ENCODE measurements around the gene ALKBH5.

ALKBH5 gene

DNA sequence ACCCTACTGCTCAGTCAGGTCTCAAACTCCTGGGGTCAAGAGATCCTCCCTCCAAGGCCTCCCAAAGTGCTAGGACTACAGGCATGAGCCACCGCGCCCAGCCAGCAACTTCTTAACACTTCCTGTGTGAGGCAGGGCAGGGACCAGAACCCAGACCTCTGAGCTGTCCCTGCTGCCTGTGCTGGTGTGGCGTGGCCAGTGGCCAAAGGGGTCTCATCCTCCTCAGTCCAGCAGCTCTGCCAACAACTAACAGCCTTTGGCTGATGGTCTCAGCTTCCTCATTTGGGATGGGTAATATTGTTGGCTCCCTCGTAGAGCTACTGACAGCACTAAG is 40.4 kb downstream of the ALKBH5 start:
- no peak for DNase-seq (ENCODE audit: low spot score)

GRCh38 chr17:18224387-18225120 is 40.9 kb downstream of the ALKBH5 start:
- DNase-seq (ENCODE audit: low spot score): no peak

GRCh38 chr17:18225121-18225641 is 41.6 kb downstream of the ALKBH5 start, which contains the start of gene LLGL1:
TSS of gene LLGL1 (plus strand) at chr17:18225635. CDS start at chr17:18225683, 48 bp downstream.
- peak; percentile 96 for DNase-seq (ENCODE audit: low spot score)

- DNase-seq (ENCODE audit: low spot score): no peak
These were observed 42.1 kb downstream of the ALKBH5 start for GRCh38 chr17:18225642-18226283.

- no peak for DNase-seq (ENCODE audit: low spot score)
These were observed 42.8 kb downstream of the ALKBH5 start for GRCh38 chr17:18226284-18226945.

- DNase-seq (ENCODE audit: low spot score): no peak
These were observed 44.0 kb downstream of the ALKBH5 start for GRCh38 chr17:18227635-18228034.

- no peak for DNase-seq (ENCODE audit: low spot score)
These were observed 44.6 kb downstream of the ALKBH5 start for GRCh38 chr17:18228176-18228682.

- DNase-seq (ENCODE audit: low spot score): no peak
These were observed 45.6 kb downstream of the ALKBH5 start for GRCh38 chr17:18229254-18229653.

DNA sequence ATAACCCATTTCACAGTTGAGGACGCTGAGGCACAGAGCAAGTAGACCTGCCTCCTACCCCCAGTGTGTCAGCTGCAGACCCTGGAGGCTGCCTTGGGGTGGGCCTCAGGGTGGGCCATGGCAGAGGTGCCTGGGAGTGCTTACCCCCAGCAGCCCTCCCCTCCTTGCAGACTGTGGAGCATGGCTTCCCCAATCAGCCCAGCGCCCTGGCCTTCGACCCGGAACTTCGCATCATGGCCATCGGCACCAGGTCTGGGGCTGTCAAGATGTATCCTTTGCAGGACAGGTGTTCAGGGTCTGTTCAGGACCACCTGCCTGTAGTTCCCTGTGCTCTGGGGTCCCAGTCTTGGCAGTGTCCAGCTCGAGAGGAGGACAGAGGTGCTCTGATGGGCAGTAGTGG is 46.1 kb downstream of the ALKBH5 start:
- DNase-seq (ENCODE audit: low spot score): no peak

DNA sequence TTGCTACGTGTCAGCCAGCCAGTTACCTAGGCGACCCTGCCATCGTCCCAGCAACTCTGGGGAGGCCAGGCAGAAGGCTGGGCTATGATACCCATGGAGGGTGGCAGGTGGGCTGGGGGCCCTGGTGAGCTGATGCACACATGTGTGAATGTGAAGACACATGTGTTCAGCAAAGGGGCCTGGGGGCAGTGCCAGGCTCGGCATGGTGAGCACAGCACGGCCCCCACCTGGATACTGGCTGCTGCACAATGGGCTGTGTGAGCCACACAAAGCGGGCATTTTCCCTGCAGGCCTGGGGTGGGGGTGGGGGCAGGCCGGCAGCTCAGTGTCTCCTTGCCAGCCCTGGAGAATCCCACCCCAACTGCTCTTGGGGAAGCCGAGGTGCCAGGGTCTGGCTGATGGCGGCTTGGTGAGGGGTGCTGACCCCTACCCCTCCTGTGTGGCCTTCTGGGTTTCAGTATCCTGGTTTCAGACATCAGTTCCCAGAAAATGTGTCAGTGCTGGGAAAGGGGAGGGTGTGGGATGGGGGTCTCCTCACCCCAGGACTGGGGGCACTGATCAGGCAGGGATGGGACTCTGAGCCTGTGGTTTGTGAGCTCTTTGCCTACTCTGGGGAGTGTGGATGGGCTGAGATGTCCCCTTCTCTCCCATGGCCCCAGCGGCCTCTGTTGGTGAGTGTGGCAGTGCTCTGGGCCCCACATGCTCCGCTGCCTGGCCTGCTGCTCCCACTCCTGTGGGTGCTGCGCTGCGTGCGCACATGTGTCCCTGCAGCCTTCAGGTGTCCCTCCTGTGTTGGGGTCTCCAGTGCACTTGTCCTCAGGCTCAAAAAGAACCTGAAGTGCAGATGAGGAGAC is 46.9 kb downstream of the ALKBH5 start:
- DNase-seq (ENCODE audit: low spot score): no peak

DNA sequence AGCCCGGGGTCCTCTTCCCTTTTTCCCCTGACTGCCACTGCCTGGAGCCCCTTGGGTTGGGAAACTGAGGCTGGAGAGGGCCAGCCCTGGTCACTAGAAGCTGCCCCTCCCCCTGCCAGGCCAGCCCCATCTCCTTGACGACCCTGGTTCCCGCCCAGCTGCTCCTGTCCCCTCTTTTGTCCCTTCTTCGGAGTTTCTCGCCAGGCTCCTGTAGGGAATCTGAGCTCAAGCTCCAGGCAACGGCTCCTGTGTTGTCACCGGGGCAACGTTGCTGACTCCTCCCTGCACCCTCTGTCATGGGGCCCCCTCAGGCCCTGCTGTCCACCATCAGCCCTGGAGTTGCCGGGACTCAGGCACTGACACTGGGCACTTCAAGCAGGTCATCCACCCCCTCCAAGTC is 47.5 kb downstream of the ALKBH5 start:
- no peak for DNase-seq (ENCODE audit: low spot score)

DNA sequence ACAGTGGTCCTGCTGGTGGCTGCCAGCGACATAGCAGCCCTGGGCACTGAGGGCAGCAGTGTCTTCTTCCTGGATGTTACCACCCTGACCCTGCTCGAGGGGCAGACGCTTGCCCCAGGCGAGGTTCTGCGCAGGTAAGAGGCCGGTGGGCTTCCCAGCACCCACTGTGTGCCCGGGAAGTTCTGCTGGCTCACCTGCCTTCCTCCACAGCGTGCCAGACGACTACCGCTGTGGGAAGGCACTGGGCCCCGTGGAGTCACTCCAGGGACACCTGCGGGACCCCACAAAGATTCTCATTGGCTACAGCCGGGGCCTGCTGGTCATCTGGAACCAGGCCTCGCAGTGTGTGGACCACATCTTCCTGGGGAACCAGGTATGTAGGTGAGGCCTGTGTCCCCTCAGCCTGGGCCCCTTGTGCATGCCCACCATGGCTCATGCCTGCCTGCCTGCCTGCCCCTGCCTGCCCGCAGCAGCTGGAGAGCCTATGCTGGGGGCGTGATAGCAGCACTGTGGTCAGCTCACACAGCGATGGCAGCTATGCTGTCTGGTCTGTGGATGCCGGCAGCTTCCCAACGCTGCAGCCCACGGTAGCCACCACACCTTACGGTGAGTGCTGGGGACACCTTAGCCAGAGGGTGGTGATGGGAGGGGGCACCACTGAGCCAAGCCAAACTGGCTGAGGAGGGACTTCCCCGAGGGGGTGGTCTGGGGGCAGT is 50.3 kb downstream of the ALKBH5 start:
- no peak for DNase-seq (ENCODE audit: low spot score)

DNA sequence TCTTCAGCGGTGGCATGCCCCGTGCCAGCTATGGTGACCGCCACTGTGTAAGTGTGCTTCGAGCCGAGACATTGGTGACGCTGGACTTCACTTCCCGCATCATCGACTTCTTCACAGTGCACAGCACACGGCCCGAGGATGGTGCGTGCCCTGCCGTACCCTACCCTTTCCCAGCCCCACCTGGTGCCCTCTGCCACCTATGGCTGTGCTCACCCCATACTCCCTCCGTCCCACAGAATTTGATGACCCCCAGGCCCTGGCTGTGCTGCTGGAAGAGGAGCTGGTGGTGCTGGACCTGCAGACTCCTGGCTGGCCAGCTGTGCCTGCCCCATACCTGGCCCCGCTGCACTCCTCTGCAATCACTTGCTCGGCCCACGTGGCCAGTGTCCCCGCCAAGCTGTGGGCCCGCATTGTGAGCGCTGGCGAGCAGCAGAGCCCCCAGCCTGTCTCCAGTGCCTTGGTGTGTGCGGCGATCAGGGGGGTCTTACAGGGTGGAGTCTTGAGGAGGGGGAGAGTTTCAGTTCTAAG is 51.3 kb downstream of the ALKBH5 start:
- DNase-seq (ENCODE audit: low spot score): no peak

DNA sequence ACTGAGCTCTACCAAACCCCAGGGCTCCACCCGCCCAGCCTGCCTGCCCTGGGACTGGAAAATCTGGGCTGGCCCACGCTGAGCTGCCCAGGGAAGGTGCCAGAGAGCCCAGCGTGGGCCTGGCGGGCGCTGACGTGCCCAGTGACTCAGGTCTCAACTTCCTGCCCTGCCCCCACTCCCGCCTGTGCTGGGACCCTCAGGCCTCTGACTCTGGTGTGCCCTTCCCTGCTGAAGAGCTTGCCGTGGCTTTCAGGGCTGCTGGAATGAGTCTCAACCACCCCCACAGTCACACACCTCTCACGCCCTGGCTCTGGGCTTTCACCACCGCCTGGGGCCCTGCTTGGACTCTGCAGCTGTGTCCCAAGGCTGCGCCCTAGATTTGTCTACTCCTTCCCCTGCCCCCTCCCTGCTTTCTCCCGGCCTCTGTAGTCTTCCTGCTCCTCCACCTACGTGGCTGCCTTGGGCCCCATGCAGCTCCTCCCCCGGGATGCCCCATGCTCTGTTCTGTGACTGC is 52.2 kb downstream of the ALKBH5 start:
- no peak for DNase-seq (ENCODE audit: low spot score)

DNA sequence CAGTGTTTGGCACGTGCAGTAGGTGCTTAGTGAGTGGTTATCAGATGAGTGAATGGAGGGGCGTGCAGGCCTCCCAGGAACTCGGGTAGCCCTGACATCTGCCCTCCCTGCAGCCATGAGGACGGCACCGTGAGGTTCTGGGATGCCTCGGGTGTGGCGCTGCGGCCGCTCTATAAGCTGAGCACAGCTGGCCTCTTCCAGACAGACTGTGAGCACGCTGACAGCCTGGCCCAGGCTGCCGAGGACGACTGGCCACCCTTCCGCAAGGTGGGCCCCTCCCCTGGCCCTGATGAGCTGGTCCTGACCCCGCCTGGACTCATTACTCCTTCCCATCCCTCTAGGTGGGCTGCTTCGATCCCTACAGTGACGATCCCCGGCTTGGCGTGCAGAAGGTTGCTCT is 52.9 kb downstream of the ALKBH5 start:
- DNase-seq (ENCODE audit: low spot score): no peak

DNA sequence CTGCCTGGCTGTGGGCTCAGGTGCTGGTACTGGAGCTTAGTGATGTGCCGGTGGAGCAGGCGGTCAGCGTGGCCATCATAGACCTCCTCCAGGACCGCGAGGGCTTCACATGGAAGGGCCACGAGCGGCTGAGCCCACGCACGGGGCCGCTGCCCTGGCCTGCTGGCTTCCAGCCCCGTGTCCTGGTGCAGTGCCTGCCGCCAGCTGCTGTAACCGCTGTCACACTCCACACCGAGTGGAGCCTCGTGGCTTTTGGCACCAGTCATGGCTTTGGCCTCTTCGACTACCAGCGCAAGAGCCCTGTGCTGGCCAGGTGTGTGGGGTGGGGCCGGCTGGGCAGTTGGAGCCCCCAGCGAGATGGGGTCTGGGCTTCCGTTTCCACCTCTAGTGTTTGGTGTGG is 53.8 kb downstream of the ALKBH5 start:
- DNase-seq (ENCODE audit: low spot score): no peak

DNA sequence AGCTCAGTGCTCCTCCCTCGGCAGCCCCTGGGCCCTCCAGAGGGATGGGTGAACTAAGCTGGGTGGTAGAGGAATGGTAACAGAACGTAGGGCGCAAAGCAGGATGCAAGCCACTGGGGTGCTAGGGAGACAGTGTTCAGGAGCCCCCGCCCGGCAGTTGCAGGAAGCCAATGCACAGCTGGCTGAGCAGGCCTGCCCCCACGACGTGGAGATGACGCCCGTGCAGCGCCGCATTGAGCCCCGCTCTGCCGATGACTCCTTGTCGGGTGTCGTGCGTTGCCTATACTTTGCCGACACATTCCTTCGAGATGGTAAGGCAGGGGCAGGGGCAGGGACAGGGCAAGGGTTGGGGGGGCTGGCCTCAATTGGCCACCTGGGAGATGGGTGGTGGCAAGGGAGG is 54.7 kb downstream of the ALKBH5 start:
- DNase-seq (ENCODE audit: low spot score): no peak

GRCh38 chr17:18240449-18240848 is 56.8 kb downstream of the ALKBH5 start:
- no peak for DNase-seq (ENCODE audit: low spot score)

DNA sequence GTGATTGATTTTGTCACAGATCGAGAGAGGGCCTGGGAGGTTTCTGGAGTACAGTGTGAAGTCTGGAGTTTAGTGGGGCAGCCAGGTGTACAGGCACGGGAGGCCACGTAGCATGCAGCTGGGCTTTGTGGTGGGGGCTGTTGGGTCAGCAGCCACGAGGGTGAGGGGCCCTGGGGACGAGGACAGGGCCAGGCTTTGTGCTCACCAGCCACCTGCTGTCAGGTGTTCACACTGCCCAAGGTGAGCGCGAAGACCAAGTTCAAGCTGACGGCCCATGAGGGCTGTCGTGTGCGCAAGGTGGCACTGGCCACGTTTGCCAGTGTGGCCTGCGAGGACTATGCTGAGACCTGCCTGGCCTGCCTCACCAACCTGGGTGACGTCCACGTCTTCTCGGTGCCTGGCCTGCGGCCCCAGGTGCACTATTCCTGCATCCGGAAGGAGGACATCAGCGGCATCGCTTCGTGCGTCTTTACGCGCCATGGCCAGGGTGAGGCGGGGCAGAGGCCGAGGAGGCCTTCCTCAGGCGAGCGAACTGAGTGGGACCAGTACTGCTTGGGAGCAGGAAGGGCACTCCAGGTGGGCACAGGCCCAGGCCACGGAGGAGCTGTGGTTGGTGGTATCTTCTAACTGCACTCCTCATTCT is 57.7 kb downstream of the ALKBH5 start:
- no peak for DNase-seq (ENCODE audit: low spot score)

- DNase-seq (ENCODE audit: low spot score): no peak
These were observed 61.6 kb downstream of the ALKBH5 start for GRCh38 chr17:18245038-18245776.

All from CD4-positive, alpha-beta T cell treated with Interleukin-15 for 4 hours (primary cell).